ENCODE results near the gene CPAMD8.
"Not testable (repeated sequence)": the region's sequence is repeated elsewhere in the genome, so short reads cannot be mapped to it uniquely, and the experiment has no call there.

Gene CPAMD8

DNA sequence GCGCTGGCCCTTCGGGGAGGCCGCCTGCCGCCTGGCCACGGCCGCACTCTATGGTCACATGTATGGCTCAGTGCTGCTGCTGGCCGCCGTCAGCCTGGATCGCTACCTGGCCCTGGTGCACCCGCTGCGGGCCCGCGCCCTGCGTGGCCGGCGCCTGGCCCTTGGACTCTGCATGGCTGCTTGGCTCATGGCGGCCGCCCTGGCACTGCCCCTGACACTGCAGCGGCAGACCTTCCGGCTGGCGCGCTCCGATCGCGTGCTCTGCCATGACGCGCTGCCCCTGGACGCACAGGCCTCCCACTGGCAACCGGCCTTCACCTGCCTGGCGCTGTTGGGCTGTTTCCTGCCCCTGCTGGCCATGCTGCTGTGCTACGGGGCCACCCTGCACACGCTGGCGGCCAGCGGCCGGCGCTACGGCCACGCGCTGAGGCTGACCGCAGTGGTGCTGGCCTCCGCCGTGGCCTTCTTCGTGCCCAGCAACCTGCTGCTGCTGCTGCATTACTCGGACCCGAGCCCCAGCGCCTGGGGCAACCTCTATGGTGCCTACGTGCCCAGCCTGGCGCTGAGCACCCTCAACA lies 136.6 kb downstream of the CPAMD8 start:
- no peak for DNase-seq

DNA sequence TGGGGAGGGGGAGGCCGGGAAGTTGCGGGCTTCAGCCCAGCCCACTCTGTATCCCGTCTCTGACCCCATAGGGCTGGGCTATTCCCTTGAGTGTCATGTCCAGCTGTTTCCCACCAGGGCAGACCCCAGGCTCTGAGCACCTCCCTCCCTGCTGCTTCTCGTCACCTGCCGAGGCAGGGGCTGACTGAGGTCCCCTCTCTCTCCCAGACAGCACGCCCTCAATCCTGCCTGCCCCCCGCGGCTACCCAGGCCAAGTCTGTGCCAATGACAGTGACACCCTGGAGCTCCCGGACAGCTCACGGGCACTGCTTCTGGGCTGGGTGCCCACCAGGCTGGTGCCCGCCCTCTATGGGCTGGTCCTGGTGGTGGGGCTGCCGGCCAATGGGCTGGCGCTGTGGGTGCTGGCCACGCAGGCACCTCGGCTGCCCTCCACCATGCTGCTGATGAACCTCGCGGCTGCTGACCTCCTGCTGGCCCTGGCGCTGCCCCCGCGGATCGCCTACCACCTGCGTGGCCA lies 137.2 kb downstream of the CPAMD8 start:
- DNase-seq, result no peak

- peak; percentile 71 for DNase-seq
These were observed 137.8 kb downstream of the CPAMD8 start, which contains the start of gene F2RL3 for GRCh38 chr19:16888629-16889365. F2RL3 (plus strand) TSS chr19:16888999; CDS start chr19:16889190, 191 bp downstream.

DNA sequence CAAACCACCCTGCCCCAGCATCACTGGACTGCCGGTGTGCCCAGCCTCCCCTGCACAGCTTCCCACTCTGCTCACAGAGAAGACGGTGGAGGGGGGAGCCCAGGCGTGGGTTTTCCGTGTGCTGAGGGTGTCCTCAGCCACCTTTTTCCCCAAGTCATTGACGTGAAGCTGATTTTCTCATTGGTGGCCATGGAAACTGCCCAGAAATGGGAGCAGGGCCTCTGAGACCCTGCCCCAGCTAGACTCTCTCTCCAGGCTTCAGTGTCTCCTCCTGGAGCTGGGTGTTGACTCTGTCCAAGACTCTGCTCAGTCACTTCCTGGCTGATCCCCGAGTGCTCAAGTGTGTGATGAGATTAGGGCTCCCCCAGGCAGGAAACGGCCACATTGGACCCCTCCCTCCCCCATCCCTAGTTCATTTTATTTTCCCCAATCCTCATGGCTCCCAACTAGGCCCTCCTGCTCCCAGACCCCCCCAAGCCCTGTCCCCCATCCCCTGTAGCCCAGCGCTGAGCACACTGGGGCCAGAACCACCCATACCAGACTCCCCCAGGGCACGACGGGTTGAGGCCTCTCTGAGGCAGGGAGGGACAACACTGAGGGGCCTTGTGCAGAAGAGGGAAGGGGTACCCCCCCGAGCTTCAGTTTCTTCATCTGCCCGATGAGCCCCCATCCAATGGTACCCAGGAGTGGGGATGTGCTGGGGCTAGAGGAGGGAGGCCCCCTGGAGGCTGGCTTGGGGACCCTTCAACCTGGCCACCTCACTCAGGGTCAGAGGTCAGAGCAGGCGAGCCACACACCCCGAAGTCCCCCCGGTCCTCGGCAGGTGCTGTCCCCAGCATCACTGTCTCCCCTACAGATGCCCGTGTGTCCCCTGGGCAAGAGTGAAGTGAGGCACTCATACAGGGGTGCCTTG lies 139.0 kb downstream of the CPAMD8 start:
- no peak for DNase-seq

- no peak for DNase-seq
These were observed 140.2 kb downstream of the CPAMD8 start for GRCh38 chr19:16886305-16886880.

DNA sequence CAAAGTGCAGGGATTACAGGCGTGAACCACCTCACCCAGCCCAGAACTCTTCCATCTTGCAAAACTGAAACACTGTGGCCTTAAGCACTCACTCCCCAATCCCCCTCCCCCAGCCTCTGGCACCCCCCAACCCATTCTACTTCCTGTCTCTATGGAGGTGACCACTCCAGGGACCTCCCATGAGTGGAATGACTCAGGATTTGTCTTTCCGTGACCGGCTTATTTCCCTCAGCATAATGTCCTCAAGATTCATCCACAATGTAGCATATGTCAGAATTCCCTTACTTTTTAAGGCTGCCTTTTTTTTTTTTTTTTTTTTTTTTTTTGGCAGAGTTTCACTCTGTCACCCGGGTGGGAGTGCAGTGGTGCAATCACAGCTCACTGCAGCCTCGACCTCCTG lies 141.4 kb downstream of the CPAMD8 start:
- no peak for DNase-seq

DNA sequence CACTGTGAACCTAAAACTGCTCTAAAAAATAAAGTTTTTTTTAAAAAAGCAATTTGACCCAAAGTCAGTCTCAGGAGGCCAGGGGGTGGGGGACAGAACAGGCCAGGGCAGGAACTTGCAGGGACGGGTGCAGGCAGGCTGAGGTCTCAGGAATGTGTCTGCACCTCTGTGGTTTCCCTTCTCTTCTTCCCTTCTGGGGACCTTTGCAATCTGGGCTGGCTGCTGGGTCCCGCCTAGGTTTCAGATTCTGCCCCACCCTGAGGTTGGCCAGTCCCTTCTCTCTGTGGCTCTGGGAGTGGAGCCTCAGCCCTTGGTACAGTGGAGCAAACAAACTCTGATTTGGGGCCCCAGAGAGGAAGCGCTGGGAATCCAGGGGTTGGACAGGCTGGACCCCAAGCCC lies 143.1 kb downstream of the CPAMD8 start:
- no peak for DNase-seq

GRCh38 chr19:16882146-16882545 lies 144.5 kb downstream of the CPAMD8 start:
- DNase-seq, result no peak

- no peak for DNase-seq
These were observed 145.6 kb downstream of the CPAMD8 start for GRCh38 chr19:16880884-16881554.

GRCh38 chr19:16878181-16878965 lies 148.2 kb downstream of the CPAMD8 start:
- DNase-seq, result no peak

DNA sequence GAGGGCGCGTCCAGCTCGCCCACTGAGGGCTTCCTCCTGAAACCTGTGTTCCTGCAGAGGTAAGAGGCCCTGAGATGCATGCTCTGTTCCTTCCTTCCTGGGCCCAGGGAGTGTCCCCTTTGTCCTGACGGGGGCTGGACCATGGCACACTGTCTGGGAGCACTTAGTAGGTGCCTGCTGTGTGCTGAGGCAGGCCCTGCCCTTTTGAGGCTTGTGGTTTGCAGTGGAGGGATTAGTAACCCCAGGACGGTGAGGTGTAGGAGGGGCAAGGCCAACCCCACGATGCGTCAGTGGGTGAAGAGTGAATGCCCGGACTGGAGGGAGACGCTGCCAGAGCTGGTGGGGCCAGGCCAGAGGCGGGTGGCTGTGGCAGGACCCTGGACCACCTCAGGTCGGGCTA lies 149.0 kb downstream of the CPAMD8 start:
- no peak for DNase-seq

GRCh38 chr19:16876904-16877361 lies 149.7 kb downstream of the CPAMD8 start:
- peak; percentile 48 for DNase-seq

DNA sequence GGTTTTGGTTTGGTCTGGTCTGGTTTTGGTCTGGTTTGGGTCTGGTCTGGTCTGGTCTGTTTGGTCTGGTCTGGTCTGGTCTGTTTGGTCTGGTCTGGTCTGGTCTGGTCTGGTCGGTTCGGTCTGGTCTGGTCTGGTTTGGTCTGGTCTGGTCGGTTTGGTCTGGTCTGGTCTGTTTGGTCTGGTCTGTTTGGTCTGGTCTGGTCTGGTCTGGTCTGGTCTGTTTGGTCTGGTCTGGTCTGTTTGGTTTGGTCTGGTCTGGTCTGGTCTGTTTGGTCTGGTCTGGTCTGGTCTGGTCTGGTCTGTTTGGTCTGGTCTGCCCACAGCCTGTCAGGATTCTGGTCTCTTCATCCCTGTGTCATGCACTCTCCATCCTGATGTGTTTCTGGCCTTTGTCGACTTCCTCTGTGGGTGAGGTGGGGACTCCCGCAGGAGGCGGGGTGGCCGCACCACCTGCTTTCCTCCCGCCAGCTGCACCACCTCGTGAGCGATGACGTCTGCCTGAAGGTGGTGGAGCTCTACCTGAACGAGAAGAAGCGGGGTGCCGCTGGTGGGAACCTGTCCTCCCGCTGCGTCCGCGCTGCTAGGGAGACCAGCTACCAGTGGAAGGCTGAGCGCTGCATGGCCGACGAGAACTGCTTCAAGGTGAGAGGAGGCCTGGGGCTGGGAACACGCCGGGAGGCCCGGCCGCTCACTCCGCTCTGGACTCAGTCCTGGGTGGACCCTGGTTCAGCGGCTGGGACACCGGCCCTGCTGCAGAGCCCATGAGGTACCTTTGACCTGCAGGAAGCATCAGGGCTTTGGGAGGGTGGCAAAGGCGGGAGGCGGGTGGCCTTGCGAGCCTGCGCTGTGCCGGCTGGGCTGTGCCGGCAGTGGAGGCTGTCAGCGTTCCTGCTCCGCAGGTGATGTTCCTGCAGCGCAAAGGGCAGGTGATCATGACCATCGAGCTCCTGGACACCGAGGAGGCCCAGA lies 150.7 kb downstream of the CPAMD8 start:
- no peak for DNase-seq

DNA sequence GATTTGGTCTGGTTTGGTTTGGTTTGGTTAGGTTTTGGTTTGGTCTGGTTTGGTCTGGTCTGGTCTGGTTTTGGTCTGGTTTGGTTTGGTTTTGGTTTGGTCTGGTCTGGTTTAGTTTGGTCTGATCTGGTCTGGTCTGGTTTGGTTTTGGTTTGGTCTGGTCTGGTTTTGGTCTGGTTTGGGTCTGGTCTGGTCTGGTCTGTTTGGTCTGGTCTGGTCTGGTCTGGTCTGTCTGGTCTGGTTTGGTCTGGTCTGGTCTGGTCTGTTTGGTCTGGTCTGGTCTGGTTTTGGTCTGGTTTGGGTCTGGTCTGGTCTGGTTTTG lies 151.7 kb downstream of the CPAMD8 start:
- DNase-seq, result not testable (repeated sequence)

DNA sequence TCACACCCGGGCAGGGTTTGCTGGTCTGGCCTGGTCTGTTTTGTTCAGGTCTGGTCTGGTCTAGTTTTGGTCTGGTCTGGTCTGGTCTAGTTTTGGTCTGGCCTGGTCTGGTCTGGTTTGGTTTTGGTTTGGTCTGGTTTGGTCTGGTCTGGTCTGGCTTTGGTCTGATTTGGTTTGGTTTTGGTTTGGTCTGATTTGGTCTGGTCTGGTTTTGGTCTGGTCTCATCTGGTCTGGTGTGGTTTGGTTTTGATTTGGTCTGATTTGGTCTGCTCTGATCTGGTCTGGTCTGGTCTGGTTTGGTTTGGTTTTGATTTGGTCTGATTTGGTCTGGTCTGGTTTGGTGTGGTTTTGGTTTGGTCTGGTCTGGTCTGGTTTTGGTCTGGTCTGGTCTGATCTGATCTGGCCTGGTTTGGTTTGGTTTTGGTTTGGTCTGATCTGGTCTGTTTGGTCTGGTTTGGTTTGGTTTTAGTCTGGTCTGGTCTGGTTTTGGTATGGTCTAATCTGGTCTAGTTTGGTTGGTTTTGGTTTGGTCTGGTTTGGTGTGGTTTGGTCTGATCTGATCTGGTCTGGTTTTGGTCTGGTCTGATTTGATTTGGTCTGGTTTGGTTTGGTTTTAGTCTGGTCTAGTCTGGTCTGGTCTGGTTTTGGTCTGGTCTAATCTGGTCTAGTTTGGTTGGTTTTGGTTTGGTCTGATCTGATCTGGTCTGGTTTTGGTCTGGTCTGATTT lies 152.2 kb downstream of the CPAMD8 start:
- no peak for DNase-seq

DNA sequence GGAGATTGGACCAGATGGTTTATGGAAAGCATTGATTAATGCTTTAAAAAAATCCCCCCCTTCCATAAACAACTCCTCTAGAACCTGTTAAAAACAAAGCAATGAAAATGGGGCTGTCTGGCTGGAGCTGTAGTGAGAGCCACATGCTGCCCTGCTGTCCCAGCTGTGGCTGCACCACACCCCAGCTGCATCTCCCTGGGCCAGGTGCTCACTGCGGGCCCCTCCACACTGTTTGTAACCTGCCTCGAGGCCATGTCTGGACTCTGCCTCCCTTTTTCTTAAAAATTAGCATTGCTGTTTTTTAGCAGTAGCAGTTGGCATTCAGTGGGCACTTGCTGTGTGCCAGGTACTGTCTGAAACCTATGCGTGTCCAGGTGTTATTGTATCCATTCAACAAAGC lies 153.0 kb downstream of the CPAMD8 start:
- no peak for DNase-seq

DNA sequence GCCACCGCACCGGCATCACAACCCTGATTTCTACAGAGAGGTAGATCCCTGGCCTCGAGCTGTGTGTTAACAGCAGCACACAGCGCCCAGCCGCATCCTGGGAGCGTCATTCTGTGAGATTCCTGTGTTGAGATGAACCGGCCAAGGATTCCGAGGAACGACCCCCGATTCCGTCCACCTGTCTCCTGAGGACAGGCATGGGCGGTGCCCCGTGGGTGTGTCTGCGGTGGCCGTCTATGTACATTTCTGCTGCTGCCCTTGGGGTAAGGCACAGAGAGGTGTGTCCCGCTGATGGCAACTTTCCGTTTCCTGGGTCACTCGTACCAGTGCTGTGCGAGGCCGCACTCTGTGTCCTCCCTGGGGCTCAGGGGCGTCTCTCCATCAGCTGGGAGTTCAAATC lies 153.9 kb downstream of the CPAMD8 start:
- no peak for DNase-seq

- DNase-seq, result no peak
These were observed 154.7 kb downstream of the CPAMD8 start for GRCh38 chr19:16871871-16872270.

- no peak for DNase-seq
These were observed 157.2 kb downstream of the CPAMD8 start for GRCh38 chr19:16869331-16869972.

Measured in femur (tissue), 1 donor.